Parathyroid adenoma (tissue), 2 donors: ENCODE data around the gene DISC1.

Experiments
- H2AFZ ChIP-seq: fragments of 300-600 bp; sonication (generic); one replicate; pipeline ENCODE4 v1.7.0; 2017; ENCODE audit warnings: antibody characterized with exemption, mild to moderate bottlenecking
- H3K27ac ChIP-seq: fragments of 300-600 bp; sonication (generic); one replicate; pipeline ENCODE4 v1.7.0; 2017
- H3K27me3 ChIP-seq: fragments of 300-600 bp; sonication (generic); one replicate; pipeline ENCODE4 v1.7.0; 2017; ENCODE audit warnings: low read length; ENCODE audit not compliant: control insufficient read depth, insufficient read depth
- H3K36me3 ChIP-seq: fragments of 300-600 bp; sonication (generic); one replicate; pipeline ENCODE4 v1.7.0; 2017; ENCODE audit warnings: low read length; ENCODE audit not compliant: control insufficient read depth, insufficient read depth
- H3K4me1 ChIP-seq: fragments of 300-600 bp; sonication (generic); one replicate; pipeline ENCODE4 v1.7.0; 2017; ENCODE audit warnings: control low read depth
- H3K4me2 ChIP-seq: fragments of 300-600 bp; sonication (generic); one replicate; pipeline ENCODE4 v1.7.0; 2017; ENCODE audit warnings: low read length
- H3K4me3 ChIP-seq: fragments of 300-600 bp; sonication (generic); one replicate; pipeline ENCODE4 v1.7.0; 2017; ENCODE audit warnings: low read depth, low read length
- H3K79me2 ChIP-seq: fragments of 300-600 bp; sonication (generic); one replicate; pipeline ENCODE4 v1.7.0; 2017; ENCODE audit warnings: control low read depth
- H3K9ac ChIP-seq: fragments of 300-600 bp; sonication (generic); one replicate; pipeline ENCODE4 v1.7.0; 2017; ENCODE audit warnings: mild to moderate bottlenecking
- H3K9me3 ChIP-seq: fragments of 300-600 bp; sonication (generic); one replicate; pipeline ENCODE4 v1.7.0; 2017; ENCODE audit warnings: low read length; ENCODE audit not compliant: control insufficient read depth
- CTCF ChIP-seq: fragments of 300-600 bp; sonication (generic); IDR thresholded peaks from one replicate; pipeline ENCODE4 v1.7.0; 2017; ENCODE audit warnings: antibody characterized with exemption, mild to moderate bottlenecking
- donor health status: primary hyperparathyroidism.

Gene DISC1

DNA sequence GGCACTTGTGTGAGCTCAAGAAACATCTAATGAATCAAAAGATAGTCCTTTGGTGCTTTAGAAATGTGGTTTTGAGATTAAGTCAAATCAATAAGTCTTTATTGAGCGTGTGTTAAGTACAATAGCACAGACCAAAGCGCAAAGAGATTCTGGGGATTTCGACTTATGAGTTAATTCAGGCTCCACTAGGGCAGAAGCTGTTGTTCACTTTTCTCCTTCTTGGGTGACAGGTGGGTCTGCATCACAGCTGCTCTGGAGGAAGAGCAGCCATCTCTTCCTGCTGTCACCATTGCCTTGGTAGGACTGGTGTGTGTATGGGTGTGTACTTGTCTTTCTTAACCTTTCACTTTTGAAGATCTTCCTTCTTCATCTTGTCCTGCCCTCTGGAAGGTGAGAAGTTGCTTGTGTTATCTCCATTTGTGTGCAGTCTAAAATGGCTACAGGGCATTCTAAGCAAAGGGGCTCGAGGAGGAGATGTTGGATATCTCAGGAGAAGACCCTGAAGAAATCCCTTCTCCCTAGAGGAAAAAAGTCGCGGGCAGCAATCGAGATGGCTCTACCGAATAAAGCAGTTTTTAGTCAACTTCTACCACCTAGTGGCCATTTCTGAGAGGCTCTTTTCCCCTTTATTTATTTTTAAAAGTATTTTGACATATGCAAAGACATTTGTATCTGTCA lies 22.9 kb upstream of the DISC1 start:
- H3K9me3 ChIP-seq = no peaks in the 10 kb centered on the region
- no peak overlapping the region for H3K27ac ChIP-seq
- peak overlapping the region; percentile 45 for H2AFZ ChIP-seq
- no peaks in the 10 kb centered on the region for H3K27me3 ChIP-seq
- H3K4me1 ChIP-seq = no peaks in the 10 kb centered on the region
- H3K9ac ChIP-seq = no peak overlapping the region
- H3K4me2 ChIP-seq = peak overlapping the region; percentile 55
- peak; percentile 70 for TF ChIP-seq CTCF
- H3K4me3 ChIP-seq = peak overlapping the region; percentile 38
- no peaks in the 10 kb centered on the region for H3K36me3 ChIP-seq
- no peaks in the 10 kb centered on the region for H3K79me2 ChIP-seq

DNA sequence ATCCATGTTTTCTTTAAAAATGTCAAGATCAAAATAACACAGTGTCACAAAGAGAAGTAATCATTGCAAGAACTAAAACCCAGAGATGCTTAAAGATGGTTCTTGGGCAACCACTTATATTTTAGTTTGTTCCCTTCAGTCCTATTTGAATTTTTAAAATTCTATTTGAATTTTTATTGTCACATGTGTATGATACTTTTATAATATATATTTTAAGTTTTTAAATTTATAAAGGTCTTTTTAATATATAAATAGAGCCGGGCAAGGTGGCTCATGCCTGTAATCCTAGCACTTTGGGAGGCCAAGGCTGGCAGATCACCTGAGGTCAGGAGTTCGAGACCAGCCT lies 22.3 kb upstream of the DISC1 start:
- Histone ChIP-seq H3K36me3 (no peaks in the 10 kb centered on the region), H3K9me3 (no peaks in the 10 kb centered on the region), H3K79me2 (no peaks in the 10 kb centered on the region), H3K9ac (no peak overlapping the region), H3K4me2 (no peak overlapping the region), H2AFZ (no peak overlapping the region), H3K4me3 (no peak overlapping the region), H3K4me1 (no peaks in the 10 kb centered on the region), H3K27ac (no peak overlapping the region), H3K27me3 (no peaks in the 10 kb centered on the region)
- TF ChIP-seq CTCF = no peak

GRCh38 chr1:231605149-231606100 lies 21.2 kb upstream of the DISC1 start:
- no peak overlapping the region for H2AFZ ChIP-seq
- H3K9me3 ChIP-seq = no peaks in the 10 kb centered on the region
- H3K4me2 ChIP-seq = no peak overlapping the region
- no peaks in the 10 kb centered on the region for H3K4me1 ChIP-seq
- H3K9ac ChIP-seq = no peak overlapping the region
- no peak for TF ChIP-seq CTCF
- H3K36me3 ChIP-seq = no peaks in the 10 kb centered on the region
- H3K27me3 ChIP-seq = no peaks in the 10 kb centered on the region
- no peaks in the 10 kb centered on the region for H3K79me2 ChIP-seq
- H3K4me3 ChIP-seq = no peak overlapping the region
- no peak overlapping the region for H3K27ac ChIP-seq

DNA sequence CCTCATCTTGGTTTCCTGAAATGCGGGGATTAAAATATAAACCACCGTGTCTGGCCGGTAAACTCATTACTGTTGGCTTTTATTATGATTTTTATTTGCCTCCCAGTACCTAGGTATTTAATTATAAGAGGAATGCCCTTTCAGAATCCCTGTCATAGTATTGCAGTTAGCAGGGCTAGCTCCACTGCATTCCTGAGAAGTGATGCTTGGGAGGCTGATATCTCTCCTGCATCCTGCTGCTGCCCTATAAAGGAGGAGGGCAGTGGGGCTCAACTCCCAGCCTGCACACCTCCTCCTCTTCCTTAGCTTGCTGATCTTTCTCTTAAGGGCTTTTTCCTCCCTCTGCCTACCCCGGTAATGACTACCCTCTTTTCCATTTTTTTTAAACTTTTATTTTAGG lies 19.9 kb upstream of the DISC1 start:
- Histone ChIP-seq H3K36me3 (no peaks in the 10 kb centered on the region), H3K4me3 (no peak overlapping the region), H3K27me3 (no peaks in the 10 kb centered on the region), H3K9ac (no peak overlapping the region), H3K27ac (no peak overlapping the region), H3K79me2 (no peaks in the 10 kb centered on the region), H3K4me1 (no peaks in the 10 kb centered on the region), H3K9me3 (no peaks in the 10 kb centered on the region), H2AFZ (no peak overlapping the region), H3K4me2 (no peak overlapping the region)
- TF ChIP-seq CTCF = no peak
